CD4-positive, alpha-beta T cell treated with Interleukin-12 subunit alpha and Interleukin-12 subunit beta, for 1 hour (primary cell): ENCODE data around the gene TFB2M.
"Not testable (repeated sequence)": the region's sequence is repeated elsewhere in the genome, so short reads cannot be mapped to it uniquely, and the experiment has no call there.

Experiments used
- DNase-seq: peaks from one replicate; pipeline ENCODE4 v3.0.0-alpha.2; 2020

Gene TFB2M, protein sequence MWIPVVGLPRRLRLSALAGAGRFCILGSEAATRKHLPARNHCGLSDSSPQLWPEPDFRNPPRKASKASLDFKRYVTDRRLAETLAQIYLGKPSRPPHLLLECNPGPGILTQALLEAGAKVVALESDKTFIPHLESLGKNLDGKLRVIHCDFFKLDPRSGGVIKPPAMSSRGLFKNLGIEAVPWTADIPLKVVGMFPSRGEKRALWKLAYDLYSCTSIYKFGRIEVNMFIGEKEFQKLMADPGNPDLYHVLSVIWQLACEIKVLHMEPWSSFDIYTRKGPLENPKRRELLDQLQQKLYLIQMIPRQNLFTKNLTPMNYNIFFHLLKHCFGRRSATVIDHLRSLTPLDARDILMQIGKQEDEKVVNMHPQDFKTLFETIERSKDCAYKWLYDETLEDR

GRCh38 chr1:246566128-246566812 lies at the start of gene TFB2M, which contains the start of gene CNST:
TFB2M (minus strand) TSS chr1:246566261; CDS start chr1:246566138, 123 bp downstream.
CNST (plus strand) TSS chr1:246566456; CDS start chr1:246591563, 25,107 bp downstream.
- DNase-seq: peak; percentile 94

GRCh38 chr1:246613096-246613758 lies 47.2 kb upstream of the TFB2M start:
- no peak for DNase-seq

DNA sequence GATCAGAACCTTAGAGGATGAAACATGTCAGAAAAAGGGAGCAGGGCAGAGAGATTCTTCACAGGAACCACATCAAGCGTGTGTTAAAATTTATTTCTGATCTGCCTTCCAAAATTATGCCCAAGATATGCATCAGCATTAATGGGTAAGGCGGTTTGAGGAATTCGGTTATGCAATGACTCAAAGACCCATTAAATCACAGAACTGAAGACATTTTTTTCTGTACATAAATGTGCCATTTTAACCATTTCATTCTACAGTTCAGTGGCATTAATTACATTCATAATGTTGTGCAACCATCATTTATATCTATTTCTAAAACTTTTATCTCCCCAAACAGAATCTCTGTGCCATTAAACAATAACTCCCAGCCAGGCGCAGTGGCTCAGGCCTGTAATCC lies 43.6 kb upstream of the TFB2M start:
- DNase-seq: no peak

DNA sequence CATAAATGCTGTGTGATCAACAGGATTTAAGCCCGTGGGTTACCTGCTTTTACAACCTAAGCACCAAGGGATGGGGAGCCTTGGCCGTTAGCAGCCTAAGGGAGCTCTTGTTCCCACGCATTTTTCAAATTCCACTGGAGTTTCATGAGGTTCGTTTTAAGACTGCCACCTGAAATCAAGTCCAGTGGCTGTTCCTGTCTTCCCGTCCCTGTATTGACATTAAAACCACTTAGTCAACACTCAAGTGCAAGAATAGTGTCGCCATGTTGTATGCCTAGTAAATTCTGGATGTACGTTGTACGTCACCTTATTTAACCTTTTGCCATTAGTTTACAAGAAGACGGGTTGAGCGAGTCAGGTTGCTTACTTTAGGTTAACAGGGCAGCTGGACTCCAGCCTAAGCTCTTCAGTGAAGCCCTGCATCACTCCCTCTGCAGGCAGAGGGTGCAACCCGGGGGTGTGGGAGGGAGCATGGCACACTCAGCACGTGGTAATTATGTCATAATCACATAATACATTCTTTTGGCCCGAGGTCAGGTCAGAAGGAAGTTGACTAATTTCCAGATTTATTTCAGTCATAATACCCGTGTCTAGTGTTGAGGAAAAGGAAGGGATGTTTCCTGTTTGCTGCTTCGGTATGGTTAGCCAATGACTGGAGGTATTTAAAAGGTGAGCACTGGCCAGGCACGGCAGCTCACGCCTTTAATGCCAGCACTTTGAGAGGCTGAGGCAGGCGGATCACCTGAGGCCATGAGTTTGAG lies 42.7 kb upstream of the TFB2M start:
- DNase-seq: no peak

- DNase-seq: no peak
These were observed 41.4 kb upstream of the TFB2M start for GRCh38 chr1:246607462-246607861.

GRCh38 chr1:246605231-246605630 lies 39.2 kb upstream of the TFB2M start:
- not testable (repeated sequence) for DNase-seq

DNA sequence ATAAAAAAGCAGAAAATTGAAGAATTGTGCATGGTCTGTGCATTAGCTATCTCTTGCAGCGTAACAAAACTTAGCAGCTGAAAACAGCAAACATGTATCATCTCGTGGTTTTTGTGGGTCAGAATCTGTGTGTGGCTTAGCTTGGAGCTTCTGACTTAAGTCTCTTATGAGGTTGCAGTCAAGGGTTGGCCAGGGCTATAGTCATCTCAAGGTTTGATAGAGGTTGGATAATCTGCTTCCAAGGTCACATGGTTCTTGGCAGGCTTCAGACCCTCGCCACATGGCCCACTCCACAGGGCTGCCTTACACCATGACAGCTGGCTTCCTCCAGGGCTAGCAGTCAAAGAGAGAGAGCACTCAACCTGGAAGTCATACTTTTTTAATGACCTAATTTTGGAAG lies 36.1 kb upstream of the TFB2M start:
- no peak for DNase-seq

DNA sequence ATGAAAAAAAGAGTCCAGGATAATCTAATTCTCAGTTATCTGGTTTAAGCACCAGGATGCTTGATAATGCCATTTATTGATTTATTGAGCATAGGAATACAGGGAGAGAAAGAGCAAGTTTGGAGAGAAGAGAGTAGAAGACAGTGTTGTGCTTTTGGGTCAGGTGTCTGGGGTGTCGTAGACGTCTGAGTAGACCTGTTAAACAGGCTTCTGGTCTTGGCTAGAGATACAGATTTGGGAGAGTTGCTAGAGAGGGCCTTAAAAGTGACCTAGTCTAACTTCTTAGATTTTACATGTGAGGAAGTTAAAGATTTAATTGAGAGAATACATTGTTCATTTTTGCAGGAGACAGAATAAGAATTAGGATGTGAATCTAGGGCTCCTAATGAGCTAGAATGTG lies 34.5 kb upstream of the TFB2M start:
- no peak for DNase-seq

DNA sequence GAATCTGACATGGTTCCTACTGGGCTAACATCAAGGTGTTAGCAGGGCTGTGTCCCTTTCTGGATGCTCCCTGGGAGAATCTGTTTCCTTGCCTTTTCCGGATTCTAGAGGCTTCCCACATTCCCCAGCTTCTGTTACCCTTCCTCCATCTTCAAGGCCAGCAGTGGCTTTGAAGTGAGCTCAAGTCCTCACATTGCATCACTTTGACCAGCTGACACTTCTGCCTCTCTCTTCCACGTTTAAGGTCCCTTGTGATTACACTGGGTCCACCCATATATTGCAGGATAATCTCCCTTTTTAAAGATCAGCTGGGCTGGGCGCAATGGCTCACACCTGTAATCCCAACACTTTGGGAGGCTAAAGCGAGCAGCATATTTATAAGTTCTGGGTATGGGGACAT lies 33.3 kb upstream of the TFB2M start:
- no peak for DNase-seq

- DNase-seq: no peak
These were observed 31.9 kb upstream of the TFB2M start for GRCh38 chr1:246597971-246598370.

DNA sequence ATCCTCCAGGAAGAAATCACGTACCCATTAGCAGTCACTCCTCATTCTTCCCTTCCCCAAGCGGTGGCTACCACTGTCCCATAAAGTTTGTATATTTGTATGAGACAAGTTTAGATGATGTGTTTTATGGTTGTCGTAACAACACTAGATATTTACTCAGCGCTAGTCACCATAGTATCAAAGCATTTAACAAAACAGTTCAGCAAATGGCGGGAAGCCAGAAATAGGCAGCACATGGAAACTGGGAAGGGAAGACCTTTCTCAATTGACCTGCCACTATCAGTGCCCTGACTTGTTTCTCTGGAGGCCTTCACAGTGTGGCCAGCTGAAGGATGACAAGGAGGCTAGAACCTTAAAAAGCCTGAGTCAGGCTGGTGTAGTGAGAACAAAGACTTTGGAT lies 31.3 kb upstream of the TFB2M start:
- no peak for DNase-seq

DNA sequence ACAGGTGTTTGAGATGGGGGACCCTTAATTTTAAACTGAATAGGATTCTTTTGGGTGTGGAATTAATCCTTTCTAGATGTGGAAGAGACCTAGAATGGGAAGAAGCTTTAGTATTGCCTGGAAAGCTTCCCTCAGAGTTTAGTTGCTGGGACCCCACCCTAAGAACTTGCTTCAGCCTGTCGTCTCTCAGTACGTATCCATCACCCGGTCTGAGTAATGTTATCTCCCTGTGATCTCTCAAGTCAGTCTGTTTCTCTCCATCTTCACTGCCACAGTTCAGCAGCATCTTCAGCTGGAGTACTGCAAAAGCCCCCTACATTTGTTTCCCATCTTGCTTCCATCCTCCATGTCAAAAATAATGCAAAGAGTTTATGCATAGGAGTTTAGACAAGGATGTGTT lies 29.1 kb upstream of the TFB2M start:
- DNase-seq: no peak

- no peak for DNase-seq
These were observed 26.6 kb upstream of the TFB2M start for GRCh38 chr1:246592695-246593094.

GRCh38 chr1:246591958-246592357 lies 25.9 kb upstream of the TFB2M start:
- no peak for DNase-seq

DNA sequence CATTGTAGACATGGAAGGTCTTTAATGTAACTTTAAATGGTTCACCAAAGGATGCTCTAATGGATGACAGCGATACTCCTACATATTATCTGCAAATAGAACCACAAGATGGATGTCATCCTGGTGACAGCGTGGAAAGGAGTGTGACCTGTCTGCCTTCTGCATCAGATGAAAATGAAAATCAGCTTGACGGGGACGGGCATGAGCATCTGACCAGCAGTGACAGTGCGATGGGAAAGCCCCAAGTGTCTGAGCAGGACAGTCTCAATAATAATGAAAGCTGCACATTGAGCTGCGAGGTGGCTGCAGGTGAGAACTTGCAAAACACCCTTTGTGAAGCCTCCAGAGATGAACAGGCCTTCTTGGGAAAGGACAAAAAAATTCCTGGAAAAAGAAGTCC lies 25.4 kb upstream of the TFB2M start:
- no peak for DNase-seq

DNA sequence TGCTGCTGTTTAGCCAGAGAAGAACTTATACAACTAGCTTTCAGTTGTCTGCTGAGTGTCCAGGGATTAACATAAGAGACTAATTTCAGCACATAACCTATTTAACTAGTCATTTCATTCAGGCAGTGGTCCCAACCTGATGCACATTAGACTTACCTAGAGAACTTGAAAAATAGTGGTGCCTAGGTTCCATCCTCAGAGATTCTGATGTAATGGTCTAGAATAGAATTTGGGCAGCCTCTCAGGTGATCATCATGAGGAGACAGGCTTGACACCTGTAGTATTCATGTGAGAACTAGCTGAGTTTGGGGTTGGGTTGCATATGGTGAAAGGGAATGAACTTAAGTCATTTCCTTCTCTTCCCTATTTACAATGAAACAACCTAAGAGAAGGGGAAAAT lies 25.0 kb upstream of the TFB2M start:
- no peak for DNase-seq

DNA sequence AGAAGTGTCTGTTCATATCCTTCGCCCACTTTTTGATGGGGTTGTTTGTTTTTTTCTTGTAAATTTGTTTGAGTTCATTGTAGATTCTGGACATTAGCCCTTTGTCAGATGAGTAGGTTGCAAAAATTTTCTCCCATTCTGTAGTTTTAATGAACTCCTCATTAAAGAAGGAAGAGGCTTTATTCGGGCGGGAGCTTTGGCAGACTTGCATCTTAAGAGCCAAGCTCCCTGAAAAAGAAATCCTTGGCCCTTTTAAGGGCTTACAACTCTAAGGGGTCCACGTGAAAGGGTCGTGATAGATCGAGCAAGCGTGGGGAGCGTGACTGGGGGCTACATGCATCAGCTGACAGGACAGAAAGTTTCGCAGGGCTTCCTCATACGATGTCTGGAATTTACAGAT lies 23.9 kb upstream of the TFB2M start:
- DNase-seq: not testable (repeated sequence)

DNA sequence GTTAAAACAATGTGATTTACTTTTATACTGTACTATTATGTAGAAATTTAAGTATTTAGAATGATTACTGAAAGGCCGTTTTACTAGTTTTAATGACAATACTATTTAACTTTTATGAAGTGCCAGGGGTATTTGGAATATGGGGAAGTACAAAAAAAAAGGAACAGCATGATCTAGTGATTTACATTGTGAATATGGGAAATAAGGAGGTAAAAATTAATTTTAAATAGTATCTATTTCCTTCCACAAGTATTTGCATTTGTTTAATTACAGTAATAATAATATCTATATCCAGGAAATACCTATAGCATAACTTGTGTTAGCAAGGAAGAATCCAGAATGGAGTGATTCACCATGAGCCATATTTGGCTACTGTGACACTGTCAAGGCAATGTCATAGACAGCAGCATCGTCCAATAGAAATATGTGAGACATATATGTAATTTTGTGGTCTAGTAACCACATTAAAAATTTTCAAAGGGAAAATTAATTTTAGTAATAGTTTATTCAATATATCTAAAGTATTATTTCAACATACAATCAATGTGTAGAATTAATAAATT lies 22.2 kb upstream of the TFB2M start:
- DNase-seq: no peak

DNA sequence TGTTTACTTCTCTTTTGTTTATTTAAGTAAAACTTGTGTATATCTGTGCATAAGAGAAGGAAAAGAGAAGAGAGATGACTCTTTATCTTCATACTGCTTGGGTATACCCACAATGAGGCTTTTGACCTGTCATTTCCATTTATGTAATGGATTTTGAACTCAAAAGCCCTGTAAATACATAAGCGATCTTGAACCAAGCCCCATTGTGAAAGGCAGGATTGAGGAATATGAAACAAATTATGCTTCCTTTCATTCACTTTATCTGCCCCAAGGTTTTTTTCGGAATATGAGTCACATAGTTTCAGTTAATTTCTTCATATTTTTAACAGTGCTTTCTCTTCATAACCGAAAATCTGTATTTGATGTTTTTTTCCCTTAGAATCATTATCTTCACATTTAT lies 21.5 kb upstream of the TFB2M start:
- DNase-seq: no peak

DNA sequence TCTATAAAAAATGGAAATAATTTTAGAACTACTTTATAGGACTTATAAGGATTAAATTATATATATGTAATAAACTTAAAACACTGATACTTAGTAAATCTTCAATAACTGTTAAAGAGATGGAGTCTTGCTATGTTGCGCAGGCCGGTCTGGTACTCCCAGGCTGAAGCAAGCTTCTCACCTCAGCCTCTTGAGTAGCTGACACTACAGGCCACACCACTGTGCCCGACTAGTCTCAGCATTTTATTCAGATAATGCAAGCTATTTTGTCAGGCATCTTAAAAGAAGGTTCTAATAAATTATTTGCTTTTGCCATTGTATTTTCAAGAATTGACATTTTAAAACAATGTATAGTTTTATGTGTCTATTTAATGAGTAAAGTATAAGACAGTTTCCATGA lies 21.0 kb upstream of the TFB2M start:
- DNase-seq: no peak

GRCh38 chr1:246583448-246584185 lies 17.6 kb upstream of the TFB2M start:
- no peak for DNase-seq

GRCh38 chr1:246583056-246583440 lies 17.0 kb upstream of the TFB2M start:
- no peak for DNase-seq
